Epithelial cell of alveolus of lung (primary cell): ENCODE data around the gene TMEM130. TPM values are rescaled to one million over a fixed set of nuclear protein-coding genes. Genes with fewer than 3 reads are reported as not detected.

Experiments used
- total RNA-seq: library from RNA; depleted of rRNA; stranded (reverse); fragments of >200 nt; gene quantifications from 2 replicates; pipeline ENCODE4 v1.2.1, GENCODE V29; 2015

TMEM130 gene, protein sequence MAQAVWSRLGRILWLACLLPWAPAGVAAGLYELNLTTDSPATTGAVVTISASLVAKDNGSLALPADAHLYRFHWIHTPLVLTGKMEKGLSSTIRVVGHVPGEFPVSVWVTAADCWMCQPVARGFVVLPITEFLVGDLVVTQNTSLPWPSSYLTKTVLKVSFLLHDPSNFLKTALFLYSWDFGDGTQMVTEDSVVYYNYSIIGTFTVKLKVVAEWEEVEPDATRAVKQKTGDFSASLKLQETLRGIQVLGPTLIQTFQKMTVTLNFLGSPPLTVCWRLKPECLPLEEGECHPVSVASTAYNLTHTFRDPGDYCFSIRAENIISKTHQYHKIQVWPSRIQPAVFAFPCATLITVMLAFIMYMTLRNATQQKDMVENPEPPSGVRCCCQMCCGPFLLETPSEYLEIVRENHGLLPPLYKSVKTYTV
- 0.16 and 1.9 TPM in 2 replicates for total RNA-seq

DNA sequence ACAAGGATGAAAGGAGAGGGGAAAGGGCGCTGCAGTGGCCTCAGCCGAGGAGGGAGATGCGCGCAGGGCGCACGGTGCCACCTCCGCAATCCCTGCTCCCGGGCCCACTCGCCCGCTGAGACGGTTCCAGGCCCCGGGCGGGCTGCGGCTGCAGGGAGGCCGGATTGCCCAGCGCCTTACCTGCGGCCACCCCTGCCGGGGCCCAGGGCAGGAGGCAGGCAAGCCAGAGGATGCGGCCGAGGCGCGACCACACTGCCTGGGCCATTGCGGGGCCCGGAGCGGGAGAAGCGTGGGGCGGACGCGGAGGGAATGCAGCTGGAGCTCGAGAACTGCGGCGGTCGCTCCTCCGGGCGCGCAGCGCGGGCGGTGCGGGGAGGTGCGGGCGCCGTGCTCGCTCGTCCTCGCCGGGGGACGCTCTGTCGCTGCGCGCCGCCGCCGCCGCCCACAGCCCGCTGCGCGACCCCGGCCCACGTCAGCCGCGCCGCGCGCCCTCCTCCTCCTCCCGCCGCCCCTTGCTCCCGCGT is at the start of gene TMEM130:
TSS of gene TMEM130 (minus strand) at position 418 of the 524 bp plus-strand sequence. CDS start at position 265, 153 bp downstream.

DNA sequence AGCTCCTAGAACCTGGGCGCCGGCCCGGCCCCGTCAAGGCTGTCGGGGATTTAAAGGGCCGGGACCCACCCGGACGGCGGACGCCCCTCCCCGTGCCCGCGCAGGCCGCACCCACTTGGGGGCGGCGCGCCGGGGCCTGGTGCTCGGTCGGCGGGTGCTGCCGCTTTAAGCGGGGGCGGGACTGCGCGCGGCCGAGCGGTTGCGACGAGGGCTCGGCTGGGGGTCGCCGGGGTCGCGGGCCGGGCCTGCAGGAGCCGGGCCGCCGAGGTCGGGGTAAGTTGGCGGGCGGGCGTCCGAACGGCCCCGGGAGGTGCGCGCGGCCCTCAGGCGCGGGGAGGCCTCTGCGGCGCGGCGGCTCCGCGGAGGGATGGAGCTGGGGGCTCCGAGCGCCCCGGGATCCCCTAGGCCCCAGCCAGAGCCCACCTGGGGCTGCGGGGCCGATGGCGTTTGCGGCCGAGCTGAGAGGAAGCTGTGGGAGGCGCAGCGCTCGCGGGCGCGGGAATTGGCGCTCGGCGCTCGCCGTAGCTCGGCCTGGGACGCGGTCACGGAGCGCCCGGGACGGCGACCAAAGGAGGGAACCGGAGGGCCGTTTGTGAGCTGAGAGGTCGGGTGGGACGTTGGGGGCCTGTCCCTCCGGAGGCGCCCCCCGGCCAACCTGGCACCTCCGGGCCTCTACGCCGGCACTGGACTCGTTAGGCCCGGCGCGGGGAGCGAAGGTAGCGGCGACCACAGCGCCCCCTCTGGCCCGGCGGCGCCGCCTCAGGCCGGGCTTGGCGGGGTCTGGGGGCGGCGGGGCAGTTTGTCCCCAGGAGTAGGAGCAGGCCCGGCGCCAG is 8.8 kb upstream of the TMEM130 start, which contains the start of gene TRRAP:
TSS of gene TRRAP (plus strand) at position 168 of the 833 bp plus-strand sequence. CDS start 2,619 bp downstream, outside the sequence.

Other genes with a start within 250 kb of the TMEM130 start
- 21.7 and 22.5 TPM in 2 replicates for gene TRRAP, start 8.5 kb upstream of the TMEM130 start, total RNA-seq